HG03139 (cell line): ENCODE measurements around the gene CPXM1.
"Not testable (repeated sequence)": the region's sequence is repeated elsewhere in the genome, so short reads cannot be mapped to it uniquely, and the experiment has no call there.

Experiments used
- ATAC-seq: cut with Tn5 transposase; IDR thresholded peaks from one replicate; pipeline ENCODE4 v1.9.1; 2021; ENCODE audit not compliant: unreplicated experiment

The CPXM1 gene

DNA sequence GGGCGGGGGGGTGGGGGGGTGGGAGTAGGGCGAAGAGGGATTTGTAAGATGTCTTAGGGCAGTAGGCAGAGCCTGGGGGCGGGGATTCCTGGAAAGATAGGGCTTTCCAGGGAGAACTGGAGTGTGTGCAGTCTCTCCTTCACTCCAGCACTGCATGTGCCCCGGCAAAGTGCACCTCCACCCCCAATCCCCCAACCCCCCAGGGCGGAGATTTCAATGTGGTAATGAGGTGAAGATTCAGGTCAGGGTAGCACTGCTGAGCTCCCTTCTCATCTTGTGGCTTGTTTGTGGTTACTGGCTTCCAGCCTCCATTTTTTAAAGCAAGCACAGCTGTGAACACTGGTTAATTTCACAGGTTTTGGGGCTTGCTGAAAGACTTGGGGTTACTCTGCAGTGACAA is 21.6 kb upstream of the CPXM1 start:
- ATAC-seq: no peak

- no peak for ATAC-seq
These were observed 20.8 kb upstream of the CPXM1 start for GRCh38 chr20:2820896-2821869.

GRCh38 chr20:2820084-2820895 is 19.9 kb upstream of the CPXM1 start:
- no peak for ATAC-seq

DNA sequence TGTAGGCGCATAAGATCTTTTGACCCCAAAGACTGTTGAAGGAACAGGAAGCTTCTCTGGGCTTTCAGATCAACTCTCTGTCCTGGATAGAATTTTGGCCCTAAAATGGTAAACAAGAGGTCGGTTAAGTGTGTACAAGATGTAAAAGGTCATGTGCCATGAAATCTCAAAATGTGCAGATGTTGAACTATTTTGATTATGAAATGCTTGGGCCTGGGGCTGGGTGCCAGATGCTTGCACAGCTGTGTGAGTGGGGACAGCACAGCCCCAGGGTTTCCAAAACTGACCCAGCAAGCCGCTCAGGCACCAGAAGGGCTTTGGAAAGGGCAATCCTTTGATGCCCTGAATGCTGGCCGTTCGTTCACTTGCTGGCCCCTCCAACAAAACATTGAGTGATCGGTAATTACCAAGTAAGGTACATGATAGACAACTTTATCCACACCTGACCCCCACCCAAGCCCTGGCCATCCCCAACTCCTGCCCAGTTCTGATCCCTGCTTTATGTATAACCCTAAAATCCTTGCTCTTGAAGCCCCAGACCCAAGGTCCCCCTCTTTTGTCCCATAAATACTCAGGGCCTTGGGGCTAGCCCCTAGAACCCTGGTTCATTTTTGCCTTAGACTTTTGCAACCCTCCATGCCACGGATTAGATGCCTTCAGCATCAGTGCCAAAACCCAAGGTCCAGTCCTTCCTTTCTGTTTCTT is 17.6 kb upstream of the CPXM1 start:
- ATAC-seq: no peak

DNA sequence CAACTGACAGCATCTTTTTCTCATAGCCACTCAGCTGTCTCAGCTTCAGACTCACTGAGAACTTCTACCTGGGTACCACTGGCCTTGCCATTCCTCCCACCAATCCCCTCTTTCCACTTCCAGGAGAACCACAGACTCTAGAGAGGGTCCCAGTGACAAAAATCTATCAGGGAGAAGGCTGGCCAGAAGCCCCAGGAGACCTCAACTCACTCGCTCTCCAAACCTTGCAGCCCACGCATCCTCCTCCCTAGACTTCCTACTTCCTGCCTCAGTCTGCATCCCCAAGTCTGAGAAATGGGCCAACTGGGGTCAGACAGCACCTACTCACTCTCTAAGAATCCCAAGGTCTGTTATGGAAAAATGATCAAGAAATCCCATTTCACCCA is 16.9 kb upstream of the CPXM1 start:
- ATAC-seq: no peak

- no peak for ATAC-seq
These were observed 16.3 kb upstream of the CPXM1 start for GRCh38 chr20:2816583-2817340.

DNA sequence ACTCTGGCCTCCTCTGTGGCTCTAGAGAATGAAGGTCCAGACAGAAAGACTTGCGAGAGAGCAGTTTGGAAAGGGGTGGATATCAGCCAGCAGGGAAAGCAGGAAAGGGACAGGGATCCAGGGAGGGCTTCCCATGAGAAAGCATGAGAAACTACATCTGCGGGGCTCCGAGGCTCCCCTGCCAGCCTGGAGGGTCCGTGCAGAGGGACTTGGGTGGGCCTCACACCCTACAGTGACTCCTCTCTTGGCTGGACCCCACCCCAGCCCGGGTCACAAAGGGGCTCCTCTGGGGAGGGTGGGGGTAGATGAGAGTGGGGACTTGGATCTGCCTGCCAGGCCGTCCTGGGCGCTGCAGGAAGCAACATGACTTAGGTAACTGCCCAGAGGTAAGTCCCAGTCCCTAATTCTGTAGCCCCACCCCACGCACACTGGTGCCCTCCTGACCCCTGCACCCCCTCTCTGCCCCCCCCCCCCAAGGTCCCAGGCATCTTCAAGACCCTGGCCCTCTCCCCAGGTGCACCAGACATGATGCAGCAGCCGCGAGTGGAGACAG is 15.7 kb upstream of the CPXM1 start, which contains the start of gene TMEM239:
Gene TMEM239 (plus strand): TSS at position 335 of the 553 bp plus-strand sequence. CDS start 191 bp downstream, at position 526.
- no peak for ATAC-seq

DNA sequence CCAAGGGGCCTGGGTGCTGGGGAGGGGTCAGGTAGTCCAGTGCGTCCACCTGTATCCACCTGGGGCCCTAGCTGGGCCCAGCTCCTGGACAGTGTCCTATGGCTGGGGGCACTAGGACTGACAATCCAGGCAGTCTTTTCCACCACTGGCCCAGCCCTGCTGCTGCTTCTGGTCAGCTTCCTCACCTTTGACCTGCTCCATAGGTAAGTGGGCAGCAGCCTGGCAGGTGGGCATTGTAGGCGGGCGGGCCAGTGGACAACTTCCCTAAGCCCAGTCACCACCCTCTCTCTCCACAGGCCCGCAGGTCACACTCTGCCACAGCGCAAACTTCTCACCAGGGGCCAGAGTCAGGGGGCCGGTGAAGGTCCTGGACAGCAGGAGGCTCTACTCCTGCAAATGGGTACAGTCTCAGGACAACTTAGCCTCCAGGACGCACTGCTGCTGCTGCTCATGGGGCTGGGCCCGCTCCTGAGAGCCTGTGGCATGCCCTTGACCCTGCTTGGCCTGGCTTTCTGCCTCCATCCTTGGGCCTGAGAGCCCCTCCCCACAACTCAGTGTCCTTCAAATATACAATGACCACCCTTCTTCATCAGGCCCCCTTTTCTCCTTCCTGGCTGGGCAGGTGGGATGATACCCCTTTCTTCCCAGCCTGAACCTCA is 14.9 kb upstream of the CPXM1 start:
- no peak for ATAC-seq

GRCh38 chr20:2814587-2815051 is 14.2 kb upstream of the CPXM1 start, which contains the start of gene C20orf141:
Gene C20orf141 (plus strand): TSS chr20:2814987. CDS start chr20:2815185, 198 bp downstream.
- no peak for ATAC-seq

GRCh38 chr20:2814076-2814475 is 13.6 kb upstream of the CPXM1 start:
- no peak for ATAC-seq

DNA sequence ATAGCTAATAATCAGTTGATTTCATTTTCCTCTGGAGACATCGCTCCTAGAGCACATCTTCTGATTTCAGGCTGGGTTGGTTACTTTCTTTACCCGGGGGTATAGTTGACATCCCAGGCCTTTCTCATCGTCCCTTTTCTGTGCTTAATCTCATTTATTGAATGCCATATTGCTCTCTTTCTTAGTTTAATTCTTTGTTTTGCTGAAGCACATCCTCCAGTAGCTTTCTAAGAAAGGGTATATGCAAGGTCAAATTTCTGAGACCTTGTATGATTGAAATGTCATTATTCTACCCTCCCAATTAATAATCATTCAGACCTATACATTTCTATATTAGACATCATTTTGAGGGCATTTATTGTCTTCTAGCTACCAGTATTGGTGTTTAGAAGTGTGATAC is 11.8 kb upstream of the CPXM1 start:
- no peak for ATAC-seq

- ATAC-seq: no peak
These were observed 9.3 kb upstream of the CPXM1 start for GRCh38 chr20:2809690-2810089.

DNA sequence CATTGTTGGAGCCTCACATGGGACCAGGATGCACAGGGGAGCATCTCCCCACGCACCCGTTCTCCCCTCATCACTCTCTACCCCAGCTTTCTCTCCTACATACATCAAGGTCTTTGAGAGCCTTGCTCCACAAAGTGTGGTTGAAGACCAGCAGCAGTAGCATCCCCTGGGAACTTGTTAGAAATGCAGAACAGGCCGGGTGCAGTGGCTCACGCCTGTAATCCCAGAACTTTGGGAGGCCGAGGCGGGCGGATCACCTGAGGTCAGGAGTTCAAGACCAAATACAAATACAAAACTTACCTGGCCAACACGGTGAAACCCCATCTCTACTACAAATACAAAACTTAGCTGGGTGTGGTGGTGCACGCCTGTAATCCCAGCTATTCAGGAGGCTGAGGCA is 7.5 kb upstream of the CPXM1 start:
- not testable (repeated sequence) for ATAC-seq

DNA sequence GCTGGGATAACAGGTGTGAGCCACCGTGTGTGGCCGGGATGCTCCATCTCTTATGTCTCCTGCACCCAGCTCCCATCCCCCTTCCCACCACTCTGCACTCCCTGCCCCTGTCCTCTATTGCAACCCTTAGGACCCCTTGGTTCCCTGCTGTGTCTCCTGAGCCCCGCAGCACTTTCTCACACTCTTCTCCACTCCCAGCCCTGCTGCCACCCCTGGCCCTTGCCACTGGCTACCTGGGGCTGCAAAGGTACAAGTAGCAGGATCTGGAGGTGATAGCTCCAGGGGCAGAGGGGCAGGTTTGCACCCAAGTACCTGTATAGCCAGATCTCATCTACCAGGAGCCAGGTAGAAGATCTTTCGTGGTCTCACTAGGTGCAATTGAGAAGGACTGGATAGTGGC is 6.6 kb upstream of the CPXM1 start:
- no peak for ATAC-seq

- no peak for ATAC-seq
These were observed 5.9 kb upstream of the CPXM1 start for GRCh38 chr20:2806351-2806701.

DNA sequence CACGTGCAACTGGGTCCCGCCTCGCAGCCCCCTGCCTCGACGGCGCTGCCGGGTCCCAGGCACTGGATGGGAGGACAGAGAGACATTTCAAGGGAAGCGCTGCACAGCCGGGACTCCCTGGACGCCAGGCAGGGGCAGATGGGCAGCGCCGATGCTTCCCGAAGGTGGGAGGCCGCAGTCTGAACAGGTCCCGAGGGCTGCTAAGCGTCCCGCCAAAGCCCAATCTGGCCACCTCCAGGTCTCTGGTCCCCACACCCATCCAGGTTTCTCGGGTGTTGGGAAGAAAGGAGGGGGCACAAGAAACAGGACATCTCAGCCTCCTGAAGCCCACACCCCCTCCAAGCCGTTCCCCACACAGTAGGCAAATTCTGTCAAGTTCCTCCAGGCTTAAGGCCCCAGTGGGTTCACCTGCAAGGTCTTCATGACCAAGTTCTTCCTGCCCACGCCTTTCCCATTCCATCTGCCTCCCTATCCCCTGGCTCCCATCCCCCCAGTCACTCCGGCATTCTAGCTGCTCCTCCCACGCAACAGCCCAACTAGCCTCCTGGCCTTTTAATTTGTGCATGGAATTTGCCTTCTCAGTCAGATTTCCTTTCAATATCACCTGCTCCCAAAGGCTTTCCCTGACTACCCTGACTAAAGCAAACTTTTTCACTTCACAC is 5.4 kb upstream of the CPXM1 start:
- no peak for ATAC-seq

DNA sequence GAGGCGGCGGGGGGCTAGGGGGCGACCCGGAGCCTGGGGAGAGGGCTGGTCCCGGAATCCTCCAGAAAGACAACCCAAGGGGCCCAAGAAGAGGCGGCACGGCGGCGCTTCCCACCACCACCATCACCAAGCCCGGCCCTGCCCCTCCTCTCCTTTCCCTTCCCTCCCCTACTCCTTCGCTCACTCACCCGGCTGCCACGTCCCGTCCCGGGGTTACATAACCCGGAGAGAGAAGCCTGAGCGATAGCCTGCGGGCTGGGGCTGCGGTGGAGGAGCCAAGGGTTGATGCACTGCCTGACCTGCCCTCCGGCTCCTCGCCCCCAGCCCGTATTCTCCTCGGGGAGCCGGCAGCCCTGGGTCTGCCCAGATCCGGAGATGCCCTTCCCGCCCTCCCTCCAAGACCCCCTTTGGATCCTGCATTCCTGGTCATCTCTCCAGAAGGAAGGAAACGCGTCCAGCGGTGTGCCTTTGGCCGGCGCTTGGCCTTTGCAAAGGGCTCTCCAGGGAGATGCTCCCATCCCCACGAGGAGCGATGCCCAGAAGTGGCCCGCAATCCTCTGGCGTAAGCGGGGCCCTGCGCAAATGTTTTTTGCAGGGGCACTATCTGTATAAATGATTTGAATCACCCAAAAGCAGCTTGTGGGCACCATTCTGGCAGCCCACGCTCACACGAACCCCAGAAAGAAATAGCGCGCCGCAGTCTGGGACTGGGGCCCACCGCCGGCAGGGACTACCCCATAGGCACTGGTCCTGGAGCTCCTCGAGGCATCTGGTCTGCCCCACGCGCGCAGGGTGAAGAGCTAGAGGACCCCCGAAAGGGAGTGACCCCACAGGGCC is 4.6 kb upstream of the CPXM1 start:
- ATAC-seq: no peak
